GM19193 (cell line): Measurements from ENCODE around the gene CCNYL1.

ENCODE experiments used
- POLR2A ChIP-seq: IDR thresholded peaks from 4 replicates; pipeline ENCODE4 v1.6.1; 2011; ENCODE audit not compliant: insufficient read depth, insufficient read length; ENCODE audit errors: extremely low read depth

The CCNYL1 gene

GRCh38 chr2:207754498-207755383 is 43.3 kb downstream of the CCNYL1 start:
- TF ChIP-seq POLR2A, result no peak

GRCh38 chr2:207758025-207758424 is 46.6 kb downstream of the CCNYL1 start:
- TF ChIP-seq POLR2A, result no peak

- no peak for TF ChIP-seq POLR2A
Measured at GRCh38 chr2:207759890-207760289, 48.5 kb downstream of the CCNYL1 start.

GRCh38 chr2:207760453-207760852 is 49.0 kb downstream of the CCNYL1 start:
- no peak for TF ChIP-seq POLR2A

GRCh38 chr2:207762146-207762545 is 50.7 kb downstream of the CCNYL1 start:
- no peak for TF ChIP-seq POLR2A

GRCh38 chr2:207763303-207763917 is 52.0 kb downstream of the CCNYL1 start:
- no peak for TF ChIP-seq POLR2A

- TF ChIP-seq POLR2A, result no peak
Measured at GRCh38 chr2:207764096-207764630, 52.7 kb downstream of the CCNYL1 start.

GRCh38 chr2:207765547-207765946 is 54.1 kb downstream of the CCNYL1 start:
- no peak for TF ChIP-seq POLR2A

- TF ChIP-seq POLR2A, result no peak
Measured at GRCh38 chr2:207766041-207766551, 54.7 kb downstream of the CCNYL1 start.

- no peak for TF ChIP-seq POLR2A
Measured at GRCh38 chr2:207766697-207767460, 55.4 kb downstream of the CCNYL1 start.

GRCh38 chr2:207767461-207768167 is 56.2 kb downstream of the CCNYL1 start:
- TF ChIP-seq POLR2A, result no peak

- TF ChIP-seq POLR2A, result no peak
Measured at GRCh38 chr2:207768168-207768865, 56.9 kb downstream of the CCNYL1 start.

- TF ChIP-seq POLR2A, result no peak
Measured at GRCh38 chr2:207768866-207769596, 57.6 kb downstream of the CCNYL1 start.

- no peak for TF ChIP-seq POLR2A
Measured at GRCh38 chr2:207770602-207771404, 59.4 kb downstream of the CCNYL1 start.
